DOHH2 (cell line): ENCODE results near the gene TARS2.

Source experiments
- H3F3A ChIP-seq: fragments of 200-600 bp; sonication (generic), shearing (Covaris generic); 2 replicates; pipeline ENCODE4 v1.6.0; 2016; ENCODE audit warnings: antibody characterized with exemption, mild to moderate bottlenecking; ENCODE audit not compliant: control insufficient read depth, insufficient read depth
- H3K27ac ChIP-seq: fragments of 200-600 bp; sonication (generic); 2 replicates; pipeline ENCODE4 v1.5.1; 2014; ENCODE audit warnings: low read depth, mild to moderate bottlenecking, low read length, moderate library complexity
- H3K27me3 ChIP-seq: fragments of 200-600 bp; sonication (generic); 2 replicates; pipeline ENCODE4 v1.6.1; 2014; ENCODE audit warnings: mild to moderate bottlenecking, low read length, mixed read lengths; ENCODE audit not compliant: control insufficient read depth
- H3K36me3 ChIP-seq: fragments of 200-600 bp; sonication (generic); 2 replicates; pipeline ENCODE4 v1.6.1; 2014; ENCODE audit warnings: mild to moderate bottlenecking, low read length, moderate library complexity, mixed read lengths; ENCODE audit not compliant: control insufficient read depth
- H3K4me1 ChIP-seq: fragments of 200-600 bp; sonication (generic); 2 replicates; pipeline ENCODE4 v1.6.1; 2014; ENCODE audit warnings: mild to moderate bottlenecking, low read length, mixed read lengths; ENCODE audit not compliant: control insufficient read depth
- H3K4me2 ChIP-seq: fragments of 200-600 bp; sonication (generic); 2 replicates; pipeline ENCODE4 v1.6.0; 2014; ENCODE audit warnings: mild to moderate bottlenecking, low read length, moderate library complexity
- H3K4me3 ChIP-seq: fragments of 200-600 bp; sonication (generic); 2 replicates; pipeline ENCODE4 v1.5.1; 2014; ENCODE audit warnings: mild to moderate bottlenecking, low read length, mixed read lengths
- H3K79me2 ChIP-seq: fragments of 200-600 bp; sonication (generic); 2 replicates; pipeline ENCODE4 v1.6.1; 2014; ENCODE audit warnings: mild to moderate bottlenecking, low read length, mixed read lengths; ENCODE audit not compliant: control insufficient read depth
- H3K9me2 ChIP-seq: fragments of 200-600 bp; sonication (generic); replicated peaks from 2 replicates; pipeline ENCODE4 v1.6.1; 2014; ENCODE audit warnings: mild to moderate bottlenecking, low read length, mixed read lengths; ENCODE audit not compliant: control insufficient read depth
- H3K9me3 ChIP-seq: fragments of 200-600 bp; sonication (generic); 2 replicates; pipeline ENCODE4 v1.6.1; 2014; ENCODE audit warnings: antibody characterized with exemption, low read length, mixed read lengths; ENCODE audit not compliant: control insufficient read depth, insufficient read depth
- H4K20me1 ChIP-seq: fragments of 200-600 bp; sonication (generic); 2 replicates; pipeline ENCODE4 v1.6.0; 2014; ENCODE audit warnings: low read depth, mild to moderate bottlenecking, antibody characterized with exemption, low read length, moderate library complexity; ENCODE audit not compliant: control insufficient read depth, insufficient read depth
- CTCF ChIP-seq: fragments of 200-600 bp; sonication (generic); IDR thresholded peaks from one replicate; pipeline ENCODE4 v1.5.1; 2014; ENCODE audit warnings: antibody characterized with exemption, mild to moderate bottlenecking, low read depth, low read length; ENCODE audit not compliant: poor library complexity, severe bottlenecking
- EZH2phosphoT487 ChIP-seq: fragments of 200-600 bp; sonication (generic); IDR thresholded peaks from 2 replicates; pipeline ENCODE4 v1.6.1; 2017; ENCODE audit warnings: borderline replicate concordance, mild to moderate bottlenecking, antibody characterized with exemption, low read length, moderate library complexity, mixed read lengths

The TARS2 gene

GRCh38 chr1:150514260-150514659 lies 27.0 kb downstream of the TARS2 start:
- Histone ChIP-seq H3K4me2 (peak overlapping the region; percentile 78), H4K20me1 (no peaks in the 10 kb centered on the region), H3K27ac (no peak overlapping the region), H3K9me2 (no peaks in the 10 kb centered on the region), H3F3A (peaks cover 12% of the 10 kb centered on the region; the same call in 1 of the 2 replicates), H3K36me3 (no peaks in the 10 kb centered on the region), H3K4me3 (0 out of 2 replicates have a peak overlapping the region, but pooled peaks have one; percentile 91), H3K27me3 (no peaks in the 10 kb centered on the region), H3K79me2 (no peaks in the 10 kb centered on the region), H3K4me1 (peaks cover 50% of the 10 kb centered on the region), H3K9me3 (no peaks in the 10 kb centered on the region)
- TF ChIP-seq CTCF (no peak), EZH2phosphoT487 (no peak)

GRCh38 chr1:150514913-150515327 lies 27.7 kb downstream of the TARS2 start:
- no peaks in the 10 kb centered on the region for H3K79me2 ChIP-seq
- peak overlapping the region; percentile 91 for H3K4me3 ChIP-seq
- peaks cover 12% of the 10 kb centered on the region; the same call in 1 of the 2 replicates for H3F3A ChIP-seq
- H3K9me3 ChIP-seq, result no peaks in the 10 kb centered on the region
- TF ChIP-seq EZH2phosphoT487 (no peak), CTCF (no peak)
- peaks cover 48% of the 10 kb centered on the region for H3K4me1 ChIP-seq
- H4K20me1 ChIP-seq, result no peaks in the 10 kb centered on the region
- peak overlapping the region; percentile 78 for H3K4me2 ChIP-seq
- no peaks in the 10 kb centered on the region for H3K36me3 ChIP-seq
- H3K27ac ChIP-seq, result peak overlapping the region; percentile 21
- no peaks in the 10 kb centered on the region for H3K27me3 ChIP-seq
- H3K9me2 ChIP-seq, result no peaks in the 10 kb centered on the region

- peak within 1 kb of the TSS; percentile 91 for H3K4me3 ChIP-seq
- H3K9me3 ChIP-seq, result no peaks in the 10 kb centered on the region
- H3K36me3 ChIP-seq, result no peaks in the 10 kb centered on the region
- peak within 1 kb of the TSS; percentile 78 for H3K4me2 ChIP-seq
- peaks cover 43% of the 10 kb centered on the region for H3K4me1 ChIP-seq
- no peaks in the 10 kb centered on the region for H4K20me1 ChIP-seq
- H3K9me2 ChIP-seq, result no peaks in the 10 kb centered on the region
- TF ChIP-seq CTCF (no peak), EZH2phosphoT487 (no peak)
- peaks cover 12% of the 10 kb centered on the region; the same call in 1 of the 2 replicates for H3F3A ChIP-seq
- H3K27me3 ChIP-seq, result no peaks in the 10 kb centered on the region
- no peaks in the 10 kb centered on the region for H3K79me2 ChIP-seq
- H3K27ac ChIP-seq, result peak within 1 kb of the TSS; percentile 21
These were observed 28.3 kb downstream of the TARS2 start, which contains the start of gene FALEC for GRCh38 chr1:150515328-150516049. FALEC (plus strand) TSS chr1:150515752.
